HG02884 (cell line): ENCODE measurements around the gene EME2.
"Not testable (repeated sequence)": the region's sequence is repeated elsewhere in the genome, so short reads cannot be mapped to it uniquely, and the experiment has no call there.

Source experiments
- ATAC-seq: cut with Tn5 transposase; IDR thresholded peaks from one replicate; pipeline ENCODE4 v1.9.1; 2021; ENCODE audit warnings: mild to moderate bottlenecking, moderate library complexity; ENCODE audit not compliant: unreplicated experiment

The EME2 gene

GRCh38 chr16:1772362-1772907 is at the start of gene EME2:
Gene EME2 (plus strand): TSS chr16:1772810. CDS start chr16:1773228, 418 bp downstream.
- no peak for ATAC-seq

- no peak for ATAC-seq
Measured at GRCh38 chr16:1723450-1724147, 49.0 kb upstream of the EME2 start.

DNA sequence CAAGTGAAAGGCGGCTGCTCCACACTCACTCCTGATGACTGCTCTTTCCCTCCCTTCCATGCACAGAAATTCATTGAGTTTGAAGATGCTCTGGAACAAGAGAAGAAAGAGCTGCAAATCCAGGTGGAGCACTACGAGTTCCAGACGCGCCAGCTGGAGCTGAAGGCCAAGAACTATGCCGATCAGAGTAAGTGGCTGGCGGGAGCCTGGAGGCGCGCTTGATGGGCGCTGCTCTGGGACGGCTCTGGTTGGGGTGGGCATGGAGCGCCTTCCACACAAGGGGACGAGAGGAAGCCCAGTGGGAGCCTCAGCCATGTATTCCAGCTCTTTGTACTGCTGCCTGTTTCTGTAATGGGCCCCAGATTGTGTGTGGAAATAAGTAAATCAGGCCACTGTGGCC is 48.1 kb upstream of the EME2 start:
- ATAC-seq, result no peak

DNA sequence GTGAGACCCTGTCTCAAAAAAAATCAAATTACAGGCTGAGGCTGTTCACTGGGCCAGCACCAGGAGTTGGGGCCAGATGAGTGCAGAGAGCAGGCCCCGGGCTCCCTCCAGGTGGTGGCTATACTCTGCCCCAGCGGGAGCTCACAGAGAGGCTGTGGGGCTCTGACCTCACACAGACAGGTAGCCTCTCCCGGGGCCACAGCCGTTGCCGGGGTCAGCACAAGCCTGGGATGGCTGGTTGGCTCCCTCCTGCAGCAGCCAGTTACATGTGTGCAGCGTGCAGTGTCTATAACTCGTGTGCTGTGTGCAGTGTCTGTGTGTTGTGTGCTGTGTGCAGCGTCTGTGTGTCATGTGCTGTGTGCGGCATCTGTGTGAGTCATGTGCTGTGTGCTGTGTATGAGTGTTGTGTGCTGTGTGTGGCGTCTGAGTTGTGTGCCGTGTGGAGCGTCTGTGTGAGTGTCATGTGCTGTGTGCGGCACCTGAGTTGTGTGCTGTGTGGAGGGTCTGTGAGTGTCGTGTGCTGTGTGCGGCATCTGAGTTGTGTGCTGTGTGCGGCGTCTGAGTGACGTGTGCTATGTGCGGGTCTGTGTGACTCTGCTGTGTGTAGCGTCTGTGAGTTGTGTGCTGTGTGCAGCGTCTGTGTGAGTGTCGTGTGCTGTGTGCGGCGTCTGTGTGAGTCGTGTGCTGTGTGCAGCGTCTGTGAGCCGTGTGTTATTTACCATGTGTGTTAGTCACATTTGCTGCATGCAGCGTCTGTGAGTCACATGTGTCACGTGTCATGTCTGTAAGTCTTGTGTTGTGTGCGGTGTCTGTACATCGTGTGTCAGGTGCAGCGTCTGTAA is 45.7 kb upstream of the EME2 start:
- ATAC-seq, result no peak

DNA sequence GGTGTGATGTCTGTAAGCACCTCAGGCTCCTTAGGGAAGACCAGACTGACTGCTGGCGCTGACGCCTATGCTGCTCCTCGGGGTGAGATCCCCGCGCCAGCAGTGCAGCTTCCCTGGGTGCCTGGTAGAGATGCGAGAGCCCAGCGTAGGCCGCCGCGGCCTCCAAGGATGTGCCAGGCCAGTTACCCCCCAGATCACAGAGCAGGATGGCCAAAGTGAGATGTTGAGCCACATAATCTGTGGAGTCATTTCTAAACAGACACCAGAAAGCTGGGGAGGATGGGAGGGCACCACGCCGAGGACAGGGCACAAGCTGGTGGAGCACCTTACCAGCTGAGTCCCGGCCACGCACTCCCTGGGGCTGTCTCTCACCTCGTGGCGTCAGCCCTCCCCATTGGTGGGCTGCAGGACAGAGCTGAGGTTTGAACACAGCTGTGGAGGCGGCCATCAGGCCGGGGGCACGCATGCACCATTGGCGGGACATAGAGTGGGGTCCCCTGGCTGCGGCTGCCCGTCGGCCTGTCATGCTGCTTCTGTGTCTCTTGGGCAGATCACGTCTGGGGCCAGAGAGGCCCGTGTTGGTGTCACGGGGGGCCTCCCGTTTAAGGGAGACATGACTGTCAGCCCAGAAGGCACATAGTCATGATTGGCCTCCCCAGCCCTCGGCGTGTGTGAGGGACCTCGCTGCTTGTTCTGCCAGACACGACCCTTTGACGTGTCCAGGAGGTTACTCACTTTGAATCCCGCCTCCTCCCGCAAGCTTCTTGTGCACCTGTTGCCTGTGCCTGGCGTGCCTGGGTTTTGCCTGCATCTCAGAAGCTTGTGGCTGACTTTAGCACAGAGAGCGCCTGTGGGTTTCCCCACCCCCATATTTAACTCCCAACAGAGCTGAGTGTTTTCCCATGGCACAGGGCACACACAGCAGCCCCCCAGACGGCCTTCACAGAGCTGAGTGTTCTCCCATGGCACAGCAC is 44.7 kb upstream of the EME2 start:
- ATAC-seq, result no peak

DNA sequence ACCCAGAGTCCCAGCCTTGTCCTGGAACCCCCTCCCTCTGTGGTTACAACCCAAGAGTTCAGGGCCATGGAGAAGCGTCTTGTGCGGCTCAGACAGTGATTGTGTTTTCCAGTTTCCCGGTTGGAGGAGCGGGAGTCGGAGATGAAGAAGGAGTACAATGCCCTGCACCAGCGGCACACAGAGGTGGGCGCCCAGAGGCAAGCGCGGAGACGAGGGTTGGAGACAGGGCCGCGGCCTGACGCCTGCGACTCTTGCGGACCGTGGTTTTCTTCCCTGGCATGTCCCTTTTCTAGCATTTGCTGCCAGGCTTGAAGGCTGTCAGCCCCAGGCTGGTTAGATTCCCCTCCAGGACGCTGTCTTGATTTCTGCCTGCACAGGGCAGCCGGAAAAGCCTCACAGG is 43.6 kb upstream of the EME2 start:
- no peak for ATAC-seq

- ATAC-seq, result no peak
Measured at GRCh38 chr16:1729445-1729844, 43.2 kb upstream of the EME2 start.

GRCh38 chr16:1731073-1731472 is 41.5 kb upstream of the EME2 start:
- ATAC-seq, result no peak

GRCh38 chr16:1731603-1732002 is 41.0 kb upstream of the EME2 start:
- no peak for ATAC-seq

- no peak for ATAC-seq
Measured at GRCh38 chr16:1732071-1732470, 40.5 kb upstream of the EME2 start.

DNA sequence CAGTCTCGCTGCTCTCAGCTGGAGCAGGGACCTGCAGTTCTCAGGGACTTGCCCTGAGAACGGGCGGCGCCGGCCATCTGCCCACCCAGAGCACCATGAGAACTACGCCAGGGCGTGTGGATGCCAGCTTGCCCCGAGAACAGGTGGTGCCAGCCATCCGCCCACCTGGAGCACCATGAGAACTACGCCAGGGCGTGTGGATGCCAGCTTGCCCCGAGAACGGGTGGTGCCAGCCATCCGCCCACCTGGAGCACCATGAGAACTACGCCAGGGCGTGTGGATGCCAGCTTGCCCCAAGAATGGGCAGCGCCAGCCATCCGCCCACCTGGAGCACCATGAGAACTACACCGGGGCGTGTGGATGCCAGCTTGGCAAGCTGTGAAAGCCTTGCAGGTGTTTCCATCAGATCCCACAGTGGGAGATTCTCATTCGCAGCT is 40.0 kb upstream of the EME2 start:
- ATAC-seq, result not testable (repeated sequence)

DNA sequence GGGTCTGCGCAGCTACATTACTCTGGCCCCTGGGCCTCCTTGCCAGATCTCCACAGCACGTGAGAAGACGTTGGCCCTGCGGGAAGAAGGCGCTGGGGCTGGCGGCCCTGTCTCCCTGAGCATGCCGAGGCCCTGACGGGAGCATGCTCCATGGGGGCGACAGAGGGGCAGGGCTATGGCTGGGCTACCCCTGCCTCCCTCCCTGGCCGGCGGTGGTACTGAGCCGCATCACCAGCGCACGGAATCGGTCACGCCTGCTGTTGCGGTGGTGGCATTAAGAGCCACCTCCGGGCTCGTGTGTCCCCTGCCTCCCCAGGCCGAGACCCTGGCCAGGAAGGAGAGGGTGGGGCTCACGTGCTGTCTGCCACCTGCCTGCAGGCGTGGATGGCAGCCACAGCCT is 38.5 kb upstream of the EME2 start:
- no peak for ATAC-seq

- ATAC-seq, result no peak
Measured at GRCh38 chr16:1734816-1735215, 37.8 kb upstream of the EME2 start.

GRCh38 chr16:1740234-1740633 is 32.4 kb upstream of the EME2 start:
- no peak for ATAC-seq

DNA sequence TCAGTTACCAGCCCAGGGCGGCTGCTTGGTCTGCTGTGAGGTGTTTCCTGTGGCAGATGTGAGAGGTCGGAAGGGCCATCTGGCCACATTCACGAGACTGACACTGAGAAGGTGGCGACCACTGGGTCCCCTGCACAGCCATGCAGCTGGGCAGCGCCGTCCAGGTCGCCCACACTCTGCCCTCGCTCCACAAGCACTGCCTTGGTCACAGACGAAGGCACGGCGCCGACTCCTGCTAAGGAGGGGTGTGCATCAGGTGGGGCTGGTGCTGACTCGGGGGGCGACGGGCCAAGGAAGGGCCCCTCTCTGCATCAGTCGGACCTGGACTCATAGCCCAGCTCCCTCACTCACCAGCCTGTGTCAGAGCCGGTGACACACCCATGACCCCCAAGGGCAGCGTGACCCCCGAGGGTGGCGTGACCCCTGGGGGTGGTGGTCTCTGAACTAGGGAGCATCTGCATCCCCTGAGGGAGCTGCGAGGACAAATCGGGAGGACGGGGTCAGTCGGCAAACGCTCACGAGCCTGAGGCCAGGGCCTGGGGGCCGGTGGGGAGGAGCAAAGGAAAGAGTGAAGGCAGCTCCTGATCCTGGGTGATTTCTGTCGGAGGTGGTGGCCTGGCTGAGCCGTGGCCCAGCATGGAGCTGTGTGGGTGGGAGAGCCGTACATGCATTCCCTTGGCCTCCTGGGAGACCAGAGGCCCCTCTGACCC is 31.7 kb upstream of the EME2 start:
- no peak for ATAC-seq

- no peak for ATAC-seq
Measured at GRCh38 chr16:1741553-1742165, 31.0 kb upstream of the EME2 start.

DNA sequence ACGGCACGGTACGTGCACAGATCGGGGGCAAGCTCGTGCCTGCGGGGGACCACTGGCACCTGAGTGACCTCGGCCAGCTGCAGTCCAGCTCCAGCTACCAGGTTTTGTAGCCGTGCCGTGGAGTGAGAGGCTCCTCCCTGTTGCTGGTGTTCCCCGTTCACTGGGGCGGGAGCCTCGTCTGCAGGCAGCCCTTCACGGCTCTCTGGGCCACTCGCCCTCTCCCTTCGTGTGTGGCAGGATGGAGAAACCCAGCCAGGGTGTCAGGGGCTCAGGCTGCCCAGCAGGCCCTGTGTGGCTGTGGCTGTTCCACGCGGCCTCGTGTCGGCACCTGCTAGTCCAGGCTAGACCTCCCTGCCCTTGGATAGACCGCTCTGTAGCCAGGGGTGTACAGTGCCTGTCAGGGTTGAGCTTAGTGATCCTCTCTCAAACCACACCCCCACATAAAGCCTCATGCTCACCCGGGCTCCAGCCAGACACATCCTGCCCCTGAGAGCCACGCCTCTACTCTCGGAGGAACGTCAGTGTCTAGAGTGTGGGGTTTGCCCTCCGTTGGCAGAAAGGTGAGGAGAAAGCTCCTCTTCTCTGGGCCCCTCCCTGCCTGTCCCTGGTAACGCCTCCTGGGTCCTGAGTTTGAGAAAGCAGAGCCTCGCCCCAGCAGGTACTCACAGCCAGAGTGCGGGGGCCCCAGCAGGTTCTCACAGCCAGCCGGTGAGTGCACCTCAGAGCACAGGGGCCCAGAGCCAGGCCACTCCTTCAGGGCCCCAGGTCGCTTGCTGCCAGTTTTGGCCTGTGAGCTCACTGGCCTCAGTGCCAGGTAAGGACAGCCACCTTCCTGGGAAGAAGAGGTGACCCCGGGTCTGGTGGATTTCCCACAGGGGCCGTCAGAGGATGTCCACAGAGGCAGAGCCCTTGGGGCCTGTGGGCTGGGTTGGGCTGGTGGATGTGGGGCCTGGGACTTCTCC is 29.0 kb upstream of the EME2 start:
- no peak for ATAC-seq

GRCh38 chr16:1744338-1744840 is 28.2 kb upstream of the EME2 start:
- no peak for ATAC-seq
